H1 (cell line): ENCODE results near the gene IWS1. TPM values are rescaled to one million over a fixed set of nuclear protein-coding genes. Genes with fewer than 3 reads are reported as not detected.
A peak's percentile ranks its signal among the peaks of the same experiment; 100 is the strongest.

Experiments used
- CTCF ChIA-PET: fragments of 300-600 bp; sonication (Branson Sonifier 250); formaldehyde crosslinking; loops from one replicate; lab custom pipeline; 2021; ENCODE audit not compliant: partially characterized antibody; lab: Charles Lee
- POLR2A ChIA-PET: fragments of 300-600 bp; sonication (Branson Sonifier 250); formaldehyde crosslinking; loops from one replicate; lab custom pipeline; 2021; ENCODE audit warnings: inconsistent platforms; ENCODE audit not compliant: partially characterized antibody; lab: Charles Lee
- DNase-seq, 2 experiments: peaks; one replicate each; pipeline versions ENCODE4 v3.0.0 to v3.0.0-alpha.2; 2010 to 2022; ENCODE audit warnings: low spot score in 2 of 2, low read depth in 1 of 2, mixed read lengths in 1 of 2
- FAIRE-seq: peaks from 2 replicates; lab custom pipeline; 2011; peaks lifted over from hg19 to GRCh38; lab: Jason Lieb, UNC
- H2AFZ ChIP-seq: 2 replicates; pipeline ENCODE4 v1.8.1; 2012; ENCODE audit warnings: low read length, inconsistent platforms
- H2AK5ac ChIP-seq: 2 replicates; pipeline ENCODE4 v1.6.1; 2013; ENCODE audit warnings: low read depth, low read length
- H2BK120ac ChIP-seq: replicated peaks from 2 replicates; pipeline ENCODE3; 2013; ENCODE audit warnings: low read depth, low read length, inconsistent platforms
- H2BK12ac ChIP-seq: 2 replicates; pipeline ENCODE4 v1.6.1; 2013; ENCODE audit warnings: low read depth, low read length
- H2BK15ac ChIP-seq: 2 replicates; pipeline ENCODE4 v1.6.1; 2013; ENCODE audit warnings: low read length
- H2BK20ac ChIP-seq: 2 replicates; pipeline ENCODE4 v1.6.1; 2013; ENCODE audit warnings: low read length
- H2BK5ac ChIP-seq: 2 replicates; pipeline ENCODE4 v1.6.1; 2013; ENCODE audit warnings: low read depth, low read length
- H3K14ac ChIP-seq: 2 replicates; pipeline ENCODE4 v1.6.1; 2013; ENCODE audit warnings: inconsistent platforms; ENCODE audit not compliant: insufficient read length
- H3K18ac ChIP-seq: 2 replicates; pipeline ENCODE4 v1.6.1; 2013; ENCODE audit warnings: low read length; ENCODE audit errors: extremely low read depth
- H3K23ac ChIP-seq: 2 replicates; pipeline ENCODE4 v1.6.1; 2013; ENCODE audit warnings: inconsistent platforms; ENCODE audit not compliant: insufficient read length
- H3K23me2 ChIP-seq: 2 replicates; pipeline ENCODE4 v1.6.1; 2013; ENCODE audit warnings: low read depth, low read length
- H3K27ac ChIP-seq: 2 replicates; pipeline ENCODE4 v1.6.1; 2011; ENCODE audit warnings: low read depth, low read length, inconsistent platforms
- H3K27me3 ChIP-seq, 4 experiments: replicated peaks in 1 of 4; 1 replicate in 1 of 4; 2 replicates in 3 of 4; pipeline versions ENCODE4 v1.6.1 to v1.8.1; 2011 to 2013; ENCODE audit warnings: low read length in 3 of 4, mild to moderate bottlenecking in 3 of 4, inconsistent platforms in 2 of 4, mixed read lengths in 2 of 4, moderate library complexity in 1 of 4; ENCODE audit not compliant: control insufficient read depth in 3 of 4, insufficient read depth in 3 of 4; ENCODE audit errors: extremely low read depth in 1 of 4
- H3K36me3 ChIP-seq, 4 experiments: 2 replicates each; pipeline versions ENCODE4 v1.6.1 to v1.8.1; 2011 to 2013; ENCODE audit warnings: mild to moderate bottlenecking in 4 of 4, low read length in 3 of 4, moderate library complexity in 2 of 4, control low read depth in 1 of 4, inconsistent platforms in 1 of 4; ENCODE audit not compliant: insufficient read depth in 4 of 4, control insufficient read depth in 2 of 4
- H3K4ac ChIP-seq: replicated peaks from 2 replicates; pipeline ENCODE3; 2013; ENCODE audit warnings: low read length, low read depth, mixed read lengths, inconsistent platforms; ENCODE audit not compliant: insufficient read length
- H3K4me1 ChIP-seq, 4 experiments: replicated peaks in 1 of 4; 1 replicate in 1 of 4; 2 replicates in 3 of 4; pipeline versions ENCODE4 v1.6.1 to v1.8.1; 2011 to 2013; ENCODE audit warnings: low read length in 3 of 4, inconsistent platforms in 2 of 4, mixed read lengths in 1 of 4; ENCODE audit not compliant: insufficient read depth in 4 of 4, control insufficient read depth in 3 of 4
- H3K4me2 ChIP-seq, 2 experiments: 2 replicates each; pipeline versions ENCODE4 v1.6.1 to v1.8.1; 2011 to 2013; ENCODE audit warnings: low read depth in 2 of 2, low read length in 2 of 2, control low read depth in 1 of 2, inconsistent platforms in 1 of 2, mild to moderate bottlenecking in 1 of 2; ENCODE audit not compliant: insufficient read depth in 1 of 2
- H3K4me3 ChIP-seq, 4 experiments: fragments of 200-600, 300-600 bp in 1 of 4; sonication (generic), shearing (Covaris generic), sonication (Bioruptor Twin) in 1 of 4; 2 replicates each; pipeline versions ENCODE4 v1.5.1 to v1.8.1; 2011 to 2016; ENCODE audit warnings: low read length in 4 of 4, low read depth in 3 of 4, control low read depth in 2 of 4, inconsistent platforms in 2 of 4, mild to moderate bottlenecking in 2 of 4, mixed read lengths in 1 of 4, moderate library complexity in 1 of 4; ENCODE audit not compliant: insufficient read depth in 2 of 4; ENCODE audit errors: extremely low read depth in 1 of 4
- H3K56ac ChIP-seq: replicated peaks from 2 replicates; pipeline ENCODE3; 2013; ENCODE audit warnings: low read depth, mild to moderate bottlenecking, mixed read lengths, low read length, inconsistent platforms; ENCODE audit not compliant: insufficient read length
- H3K79me1 ChIP-seq: 2 replicates; pipeline ENCODE4 v1.6.1; 2013; ENCODE audit warnings: low read depth, low read length, control low read depth
- H3K79me2 ChIP-seq, 2 experiments: 2 replicates each; pipeline versions ENCODE4 v1.6.1 to v1.8.1; 2012 to 2013; ENCODE audit warnings: low read length in 2 of 2, mild to moderate bottlenecking in 2 of 2, inconsistent platforms in 1 of 2; ENCODE audit not compliant: insufficient read depth in 2 of 2, control insufficient read depth in 1 of 2
- H3K9ac ChIP-seq, 4 experiments: replicated peaks in 1 of 4; 1 replicate in 1 of 4; 2 replicates in 3 of 4; pipeline versions ENCODE4 v1.6.1 to v1.8.1; 2011 to 2013; ENCODE audit warnings: low read depth in 3 of 4, low read length in 3 of 4, control low read depth in 2 of 4, mild to moderate bottlenecking in 2 of 4, moderate library complexity in 2 of 4, inconsistent platforms in 1 of 4; ENCODE audit errors: extremely low read depth in 1 of 4
- H3K9me3 ChIP-seq, 2 experiments: 2 replicates each; pipeline versions ENCODE4 v1.6.1 to v1.8.1; 2012 to 2013; ENCODE audit warnings: mild to moderate bottlenecking in 2 of 2, moderate library complexity in 2 of 2, control low read depth in 1 of 2, inconsistent platforms in 1 of 2, low read depth in 1 of 2, low read length in 1 of 2, mixed read lengths in 1 of 2; ENCODE audit not compliant: insufficient read depth in 2 of 2
- H4K20me1 ChIP-seq, 2 experiments: replicated peaks in 1 of 2; 2 replicates each; pipeline versions ENCODE3 to v1.8.1; 2011 to 2013; ENCODE audit warnings: inconsistent platforms in 2 of 2, low read length in 2 of 2, mild to moderate bottlenecking in 1 of 2; ENCODE audit not compliant: insufficient read depth in 2 of 2, control insufficient read depth in 1 of 2
- H4K5ac ChIP-seq: 2 replicates; pipeline ENCODE4 v1.6.1; 2013; ENCODE audit warnings: low read length, low read depth, mixed read lengths, inconsistent platforms; ENCODE audit not compliant: insufficient read length
- H4K8ac ChIP-seq: 2 replicates; pipeline ENCODE4 v1.8.0; 2013; ENCODE audit warnings: mild to moderate bottlenecking, moderate library complexity, low read length, inconsistent platforms; ENCODE audit not compliant: insufficient read depth; ENCODE audit errors: extremely low read depth
- H4K91ac ChIP-seq: replicated peaks from 2 replicates; pipeline ENCODE3; 2013; ENCODE audit warnings: low read length, mixed read lengths, inconsistent platforms; ENCODE audit not compliant: insufficient read length
- ASH2L ChIP-seq: fragments of 200-600, 300-600 bp; sonication (generic); IDR thresholded peaks from one replicate; pipeline ENCODE4 v1.7.1; 2017; ENCODE audit warnings: low read length
- CBX8 ChIP-seq: fragments of 300-800, 300-1000 bp; sonication (generic); IDR thresholded peaks from 2 replicates; pipeline ENCODE4 v1.7.1; 2016; ENCODE audit warnings: low read depth, low read length, borderline replicate concordance
- FOSL1 ChIP-seq: IDR thresholded peaks from 2 replicates; pipeline ENCODE4 v1.6.1; 2011; ENCODE audit warnings: mild to moderate bottlenecking, low read depth, low read length, moderate library complexity; ENCODE audit not compliant: insufficient read depth
- NRF1 ChIP-seq: IDR thresholded peaks from 2 replicates; pipeline ENCODE4 v1.6.1; 2011; ENCODE audit warnings: mild to moderate bottlenecking, low read depth, low read length, improper control_type of control experiment
- RAD21 ChIP-seq, 2 experiments: IDR thresholded peaks in 1 of 2; conservative IDR thresholded peaks in 1 of 2; 2 replicates each; pipeline ENCODE4 v1.6.1; 2011; ENCODE audit warnings: low read depth in 2 of 2, low read length in 2 of 2, improper control_type of control experiment in 1 of 2, inconsistent platforms in 1 of 2, mild to moderate bottlenecking in 1 of 2, moderate library complexity in 1 of 2
- RBBP5 ChIP-seq: IDR thresholded peaks from 2 replicates; pipeline ENCODE4 v1.7.1; 2012; ENCODE audit warnings: low read depth, mild to moderate bottlenecking, inconsistent platforms, low read length, moderate library complexity, borderline replicate concordance
- RFX5 ChIP-seq: IDR thresholded peaks from 2 replicates; pipeline ENCODE4 v1.6.1; 2011; ENCODE audit warnings: low read depth, low read length, improper control_type of control experiment, borderline replicate concordance
- SIRT6 ChIP-seq: IDR thresholded peaks from one replicate; pipeline ENCODE4 v1.7.1; 2012; ENCODE audit warnings: low read length, inconsistent platforms
- SP1 ChIP-seq: IDR thresholded peaks from 2 replicates; pipeline ENCODE4 v1.6.1; 2011; ENCODE audit warnings: low read depth, low read length
- TAF1 ChIP-seq: IDR thresholded peaks from 2 replicates; pipeline ENCODE4 v1.6.1; 2011; ENCODE audit warnings: mild to moderate bottlenecking, low read depth, low read length
- WGBS, 2 experiments: shearing (Covaris generic) in 1 of 2; methylation state at CpG; one replicate each; pipeline versions ENCODE4 v1.1.6 to v1.1.7; 2013 to 2015; ENCODE audit warnings: low lambda C conversion rate in 2 of 2, mixed read lengths in 2 of 2, inconsistent platforms in 1 of 2, low coverage in 1 of 2, missing lambda C conversion rate in 1 of 2; ENCODE audit not compliant: insufficient replicate concordance in 2 of 2, insufficient coverage in 1 of 2, insufficient read length in 1 of 2; ENCODE audit errors: extremely low coverage in 1 of 2, missing lambda C conversion rate in 1 of 2; 5-methylcytosine and 5-hydroxymethylcytosine counted together
- polyA plus RNA-seq, 7 experiments: library from polyadenylated mRNA; depleted of rRNA in 3 of 7; stranded (reverse) in 5 of 7; unstranded in 2 of 7; fragments of >200 nt in 5 of 7; fragments of 200-250 nt in 2 of 7; gene quantifications; 1 replicate in 5 of 7; 2 replicates in 1 of 7; 4 replicates in 1 of 7; pipeline versions ENCODE4 v1.2.1 to v1.2.3, GENCODE V29; 2011 to 2013; ENCODE audit warnings: missing spikeins in 2 of 7, mixed read lengths in 2 of 7
- total RNA-seq: library from RNA; stranded (reverse); fragmentation: NEBNext Ultra II Directional; extraction: Animal tissue kit (Norgen Biotek cat#: 25700); gene quantifications from 2 replicates; pipeline ENCODE4 v1.2.1, GENCODE V29; 2021
- TF ChIP-seq, protein P1 (sequence below): IDR thresholded peaks from 2 replicates; pipeline ENCODE4 v1.6.1; 2012; ENCODE audit warnings: inconsistent platforms

Gene IWS1
- total and polyA plus RNA-seq, 2 of the 8 experiments (the other 6 are each of a cell fraction or from before 2014, with no cell fraction given) = 18.4 to 64.8 TPM

DNA sequence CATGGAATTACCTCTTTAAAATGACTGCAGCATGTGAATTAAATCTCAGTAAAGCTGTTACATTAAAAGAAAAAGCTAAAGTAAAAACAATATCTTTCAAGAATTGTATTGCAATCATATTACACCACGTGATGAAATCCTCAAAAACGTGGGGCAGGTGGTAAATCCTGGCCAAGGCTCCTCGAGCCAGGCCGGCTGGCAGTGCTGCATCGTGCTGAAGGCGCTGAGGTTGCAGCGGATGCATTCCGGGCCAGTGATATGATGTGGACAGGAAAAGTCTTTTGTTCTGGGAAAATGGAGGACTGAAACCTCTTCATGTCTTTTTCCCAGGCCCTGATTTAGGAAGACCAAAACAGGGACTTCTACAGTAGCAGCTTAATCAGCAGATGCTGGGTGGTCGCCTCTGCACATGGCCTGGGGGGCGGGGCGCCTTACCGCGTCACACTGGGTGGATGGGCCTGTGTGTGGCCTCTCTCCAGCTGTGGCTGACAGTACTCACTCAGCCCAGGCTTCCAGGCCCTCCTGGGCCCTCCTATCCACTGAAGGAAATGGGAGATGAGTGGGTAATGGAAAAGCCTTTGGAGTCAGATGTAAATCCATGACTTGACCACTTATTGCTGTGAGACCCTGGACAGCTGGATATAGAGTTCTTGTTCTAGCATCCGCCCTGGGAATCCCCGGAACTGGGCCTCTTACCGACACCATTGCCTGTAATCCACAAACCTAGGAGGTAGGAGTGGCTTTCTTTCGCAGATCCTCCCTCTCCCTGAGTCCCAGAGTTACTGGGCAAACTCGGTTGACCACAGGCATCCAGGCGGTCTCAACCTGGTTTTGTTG is 62.9 kb downstream of the IWS1 start:
- ChIA-PET POLR2A (interaction anchor here (0.6 to 1.7 kb wide), 6 partner anchors 47 to 902 kb away, joined by 3 to 4 read pairs (median 3); partner anchors contain the start of gene ERCC3), CTCF (interaction anchor here (0.6 to 4.9 kb wide), 7 partner anchors 9 to 453 kb away, joined by 3 to 20 read pairs (median 3); no protein-coding TSS in a partner anchor)
- Histone ChIP-seq H3K18ac (peak overlapping the region; percentile 83), H2AK5ac (no peak overlapping the region), H3K4me1 (peaks cover 3 to 10% (median 5%) of the 10 kb centered on the region in 4 experiments; a peak in 5 of 7 replicates), H2BK120ac (peak overlapping the region; percentile 92), H3K4ac (no peak overlapping the region), H4K8ac (no peak overlapping the region; the same call in 1 of the 2 replicates), H3K9ac (no peak overlapping the region; a peak in 1 of 7 replicates), H3K36me3 (no peaks in the 10 kb centered on the region), H3K4me2 (peak overlapping the region in 1 of 2 experiments; percentile 6; a peak in 1 of 4 replicates), H3K27me3 (no peaks in the 10 kb centered on the region), H2BK15ac (no peak overlapping the region), H4K20me1 (no peaks in the 10 kb centered on the region), H2BK5ac (peak overlapping the region; percentile 11; the same call in 1 of the 2 replicates), H4K5ac (no peak overlapping the region), H2BK12ac (no peak overlapping the region; the same call in 1 of the 2 replicates), H3K79me2 (no peaks in the 10 kb centered on the region), H3K4me3 (no peak overlapping the region), H3K79me1 (no peaks in the 10 kb centered on the region), H3K9me3 (no peaks in the 10 kb centered on the region), H3K56ac (no peak overlapping the region), H2AFZ (0 out of 2 replicates have a peak overlapping the region, but pooled peaks have one; percentile 6), H3K23ac (no peak overlapping the region), H4K91ac (peak overlapping the region; percentile 90), H3K14ac (no peak overlapping the region), H2BK20ac (peak overlapping the region; percentile 83; the same call in 1 of the 2 replicates), H3K27ac (peak overlapping the region; percentile 37; the same call in 1 of the 2 replicates), H3K23me2 (no peaks in the 10 kb centered on the region)
- FAIRE-seq (peak; percentile 7), DNase-seq (peak in 1 of 2 experiments; percentile 87)
- WGBS, 2 experiments = 54% methylated on average over 19 of the region's 19 CpGs; no CpG with 5 or more reads in 1 of the 2 experiments
- TF ChIP-seq TAF1 (peak; percentile 50), ASH2L (peak; percentile 63), RAD21 (IDR thresholded peaks at IDR 0.05 in 1 of 2, conservative IDR thresholded peaks at IDR 0.05 in 1 of 2; ENCODE audit: low read depth in 2 of 2, low read length in 2 of 2) (no peak), RBBP5 (peak; percentile 80), RFX5 (no peak), FOSL1 (no peak), CBX8 (no peak), SIRT6 (no peak), SP1 (peak; percentile 24; the same call in 1 of the 2 replicates), NRF1 (no peak)
- TF ChIP-seq, protein P1, sequence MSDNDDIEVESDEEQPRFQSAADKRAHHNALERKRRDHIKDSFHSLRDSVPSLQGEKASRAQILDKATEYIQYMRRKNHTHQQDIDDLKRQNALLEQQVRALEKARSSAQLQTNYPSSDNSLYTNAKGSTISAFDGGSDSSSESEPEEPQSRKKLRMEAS = peak; percentile 87
